Measurements from ENCODE around the gene B3GAT1.

- TF ChIP-seq CTCF (conservative IDR thresholded peaks at IDR 0.05 in 1 of 2, IDR thresholded peaks at IDR 0.05 in 1 of 2; ENCODE audit: extremely low read depth in 1 of 2, insufficient read depth in 1 of 2, low read depth in 1 of 2, low read length in 2 of 2) (no peak), EZH2 (IDR thresholded peaks at IDR 0.05; ENCODE audit: borderline replicate concordance, low read length) (no peak)
These were observed 26.9 kb downstream of the B3GAT1 start for GRCh38 chr11:134385171-134385570.

All from mammary epithelial cell (primary cell).